Right lobe of liver (tissue), 6 donors: ENCODE data around the gene SLN. TPM values are rescaled to one million over a fixed set of nuclear protein-coding genes. Genes with fewer than 3 reads are reported as not detected.

ENCODE experiments used
- ATAC-seq, 4 donors: fragments of 200-7000 bp; cut with Tn5 transposase; one replicate each; pipeline ENCODE4 v1.9.1; 2020; ENCODE audit warnings: mild to moderate bottlenecking in 4 of 4, moderate library complexity in 4 of 4
- DNase-seq, 3 donors: peaks; one replicate each; pipeline ENCODE4 v3.0.0-alpha.2; 2020
- H3K27ac ChIP-seq, 3 donors: fragments of 200-600 bp; one replicate each; pipeline ENCODE4 v1.8.0; 2022
- H3K27me3 ChIP-seq, 2 donors: fragments of 200-600 bp; one replicate each; pipeline ENCODE4 v1.8.0; 2022
- H3K36me3 ChIP-seq, 4 donors: fragments of 200-600 bp; sonication (generic) in 1 of 4; one replicate each; pipeline versions ENCODE4 v1.5.1 to v1.8.0; 2017 to 2022; ENCODE audit warnings: control low read depth in 1 of 4
- H3K4me1 ChIP-seq, 4 donors: fragments of 200-600 bp; sonication (generic) in 1 of 4; one replicate each; pipeline versions ENCODE4 v1.5.1 to v1.8.0; 2017 to 2022; ENCODE audit warnings: control low read depth in 1 of 4
- H3K4me3 ChIP-seq, 3 donors: fragments of 200-600 bp; one replicate each; pipeline ENCODE4 v1.8.0; 2022
- H3K9me3 ChIP-seq, 4 donors: fragments of 200-600 bp; sonication (generic) in 1 of 4; one replicate each; pipeline versions ENCODE4 v1.5.1 to v1.8.0; 2017 to 2022; ENCODE audit warnings: control low read depth in 1 of 4
- CTCF ChIP-seq, 4 donors: fragments of 200-600 bp in 3 of 4; fragments of 450-650 bp in 1 of 4; IDR thresholded peaks; one replicate each; pipeline versions ENCODE4 v1.5.1 to v1.8.0; 2016 to 2022; ENCODE audit warnings: antibody characterized with exemption in 4 of 4, mild to moderate bottlenecking in 2 of 4
- POLR2A ChIP-seq: fragments of 450-650 bp; IDR thresholded peaks from one replicate; pipeline ENCODE4 v1.6.1; 2017; ENCODE audit warnings: antibody characterized with exemption, mild to moderate bottlenecking
- WGBS: methylation state at CpG from one replicate; pipeline ENCODE4 v1.1.6; 2018; ENCODE audit warnings: low coverage, low lambda C conversion rate; ENCODE audit not compliant: insufficient coverage; ENCODE audit errors: missing lambda C conversion rate; 5-methylcytosine and 5-hydroxymethylcytosine counted together
- intact Hi-C, 2 donors: fragments of 100-400 bp; cut with DNase I; formaldehyde crosslinking; loops; one replicate each; pipeline versions ENCODE4 v1.11.2 to v1.14.1; 2022
- total RNA-seq, 6 experiments: library from RNA; depleted of rRNA in 2 of 6; stranded (reverse); fragments of >200 nt in 2 of 6; fragmentation: NEBNext Ultra II Directional in 3 of 6; extraction: Animal tissue kit (Norgen Biotek cat#: 25700) in 3 of 6; gene quantifications; one replicate each; pipeline versions ENCODE4 v1.1.0 to v1.2.4, GENCODE V29; 2016 to 2023
- donor health status: DM: no; HTN: yes; CAD: no.
- donor health status: DM: no; HTN: no; CAD: no.
- donor health status: DM: no; HTN: no; CAD: no.
- donor health status: DM: no; HTN: yes; CAD: no.
- donor health status: DM: no; HTN: yes; CAD: no.

SLN gene
- total RNA-seq, 6 experiments from 2014 or later: 0.55 to 5.3 (median 0.66) TPM; not detected in 2

GRCh38 chr11:107661656-107662055, 50.2 kb downstream of the SLN start:
- ATAC-seq (no peak), DNase-seq (no peak)
- Histone ChIP-seq H3K4me3 (no peak overlapping the region), H3K27ac (no peak overlapping the region), H3K9me3 (no peaks in the 10 kb centered on the region), H3K4me1 (no peaks in the 10 kb centered on the region), H3K27me3 (no peaks in the 10 kb centered on the region), H3K36me3 (no peaks in the 10 kb centered on the region)
- TF ChIP-seq POLR2A (no peak), CTCF (IDR thresholded peaks at IDR 0.05) (no peak)
- intact Hi-C loops: no loop called here
- WGBS: 75% methylated on average over 1 of the region's 1 CpG

- Histone ChIP-seq H3K9me3 (no peaks in the 10 kb centered on the region), H3K4me1 (no peaks in the 10 kb centered on the region), H3K36me3 (no peaks in the 10 kb centered on the region), H3K4me3 (no peak overlapping the region), H3K27me3 (no peaks in the 10 kb centered on the region), H3K27ac (no peak overlapping the region)
- DNase-seq (no peak), ATAC-seq (no peak)
- TF ChIP-seq CTCF (IDR thresholded peaks at IDR 0.05): no peak
- TF ChIP-seq POLR2A: no peak
- WGBS: 85% methylated on average over 3 of the region's 3 CpGs
- intact Hi-C loops: no loop called here
Measured at GRCh38 chr11:107660066-107660465, 51.8 kb downstream of the SLN start.

GRCh38 chr11:107659310-107659709, 52.5 kb downstream of the SLN start:
- H3K27ac ChIP-seq: no peak overlapping the region
- no peak for TF ChIP-seq CTCF (IDR thresholded peaks at IDR 0.05)
- TF ChIP-seq POLR2A: no peak
- H3K4me1 ChIP-seq: no peaks in the 10 kb centered on the region
- no peaks in the 10 kb centered on the region for H3K36me3 ChIP-seq
- H3K27me3 ChIP-seq: no peaks in the 10 kb centered on the region
- no peak overlapping the region for H3K4me3 ChIP-seq
- DNase-seq: no peak
- intact Hi-C loops: no loop called here
- ATAC-seq: no peak
- H3K9me3 ChIP-seq: no peaks in the 10 kb centered on the region

Other genes with a start within 250 kb of the SLN start
- 1 to 10 TPM; 2.5 to 4.3 (median 3.1) TPM for gene ALKBH8, start 146.3 kb downstream of the SLN start, total RNA-seq
- 1 to 10 TPM in 1 of 6 experiments, under 1 TPM in 4, not detected in 1; 0.25 to 1.7 (median 0.42) TPM for gene ELMOD1, start 120.9 kb downstream of the SLN start, total RNA-seq
- gene SLC35F2, start 146.7 kb upstream of the SLN start, total RNA-seq: under 1 TPM in 5 of 6 experiments, not detected in 1; 0.06 to 0.55 (median 0.28) TPM
- 1 to 10 TPM in 2 of 6 experiments, under 1 TPM in 3, not detected in 1; 0.42 to 1.2 (median 0.72) TPM for gene RAB39A, start 216.4 kb upstream of the SLN start, total RNA-seq